SU-DHL-6 (cell line): ENCODE data around the gene SIL1.

Experiments used
- H2AFZ ChIP-seq: fragments of 200-600 bp; sonication (generic); 2 replicates; pipeline ENCODE4 v1.6.1; 2014; ENCODE audit warnings: low read depth, mild to moderate bottlenecking, moderate library complexity, mixed read lengths, antibody characterized with exemption, low read length; ENCODE audit not compliant: severe bottlenecking
- H3F3A ChIP-seq: fragments of 200-600 bp; shearing (Covaris generic); 2 replicates; pipeline ENCODE4 v1.6.0; 2016; ENCODE audit warnings: antibody characterized with exemption, mild to moderate bottlenecking; ENCODE audit not compliant: insufficient read depth
- H3K27ac ChIP-seq: fragments of 200-600 bp; sonication (generic); 2 replicates; pipeline ENCODE4 v1.5.1; 2016; ENCODE audit warnings: low read depth, mild to moderate bottlenecking, low read length, moderate library complexity, mixed read lengths
- H3K27me3 ChIP-seq: fragments of 200-600 bp; sonication (generic), shearing (Covaris generic); 2 replicates; pipeline ENCODE4 v1.6.0; 2014; ENCODE audit warnings: mild to moderate bottlenecking, low read length
- H3K36me3 ChIP-seq: fragments of 200-600 bp; sonication (generic); 2 replicates; pipeline ENCODE4 v1.6.1; 2014; ENCODE audit warnings: mild to moderate bottlenecking, low read length, mixed read lengths
- H3K4me2 ChIP-seq: fragments of 300-600, 200-600 bp; shearing (Covaris generic), sonication (generic); 2 replicates; pipeline ENCODE4 v1.6.0; 2014; ENCODE audit warnings: low read length, low read depth, mild to moderate bottlenecking; ENCODE audit not compliant: poor library complexity, severe bottlenecking
- H3K4me3 ChIP-seq: fragments of 200-600 bp; sonication (generic); 2 replicates; pipeline ENCODE4 v1.5.1; 2014; ENCODE audit warnings: antibody characterized with exemption, low read length, mild to moderate bottlenecking, mixed read lengths; ENCODE audit not compliant: insufficient read depth, poor library complexity, severe bottlenecking
- H3K79me2 ChIP-seq: fragments of 200-600 bp; sonication (generic); 2 replicates; pipeline ENCODE4 v1.6.1; 2014; ENCODE audit warnings: mild to moderate bottlenecking, low read length, moderate library complexity; ENCODE audit not compliant: insufficient read depth
- H3K9ac ChIP-seq: fragments of 200-600 bp; sonication (generic); 2 replicates; pipeline ENCODE4 v1.7.0; 2014; ENCODE audit warnings: mild to moderate bottlenecking, low read length
- H3K9me2 ChIP-seq: fragments of 200-600 bp; sonication (generic); replicated peaks from 2 replicates; pipeline ENCODE4 v1.6.1; 2014; ENCODE audit warnings: low read length; ENCODE audit not compliant: insufficient read depth
- H3K9me3 ChIP-seq: fragments of 200-600 bp; sonication (generic); 2 replicates; pipeline ENCODE4 v1.6.1; 2014; ENCODE audit warnings: low read length, mixed read lengths; ENCODE audit not compliant: insufficient read depth
- H4K20me1 ChIP-seq: fragments of 200-600 bp; sonication (generic); 2 replicates; pipeline ENCODE4 v1.6.1; 2014; ENCODE audit warnings: low read depth, mild to moderate bottlenecking, antibody characterized with exemption, low read length, moderate library complexity, mixed read lengths
- EZH2phosphoT487 ChIP-seq: fragments of 200-600 bp; sonication (generic), shearing (Covaris generic); conservative IDR thresholded peaks from 2 replicates; pipeline ENCODE4 v1.6.1; 2018; ENCODE audit warnings: mild to moderate bottlenecking, antibody characterized with exemption, low read length, moderate library complexity, mixed read lengths
- TF ChIP-seq, protein P1 (sequence below): fragments of 200-600 bp; sonication (generic); IDR thresholded peaks from one replicate; pipeline ENCODE4 v1.5.1; 2017; ENCODE audit warnings: antibody characterized with exemption, mild to moderate bottlenecking, low read length, moderate library complexity; ENCODE audit not compliant: insufficient read depth, poor library complexity, severe bottlenecking

SIL1 gene

DNA sequence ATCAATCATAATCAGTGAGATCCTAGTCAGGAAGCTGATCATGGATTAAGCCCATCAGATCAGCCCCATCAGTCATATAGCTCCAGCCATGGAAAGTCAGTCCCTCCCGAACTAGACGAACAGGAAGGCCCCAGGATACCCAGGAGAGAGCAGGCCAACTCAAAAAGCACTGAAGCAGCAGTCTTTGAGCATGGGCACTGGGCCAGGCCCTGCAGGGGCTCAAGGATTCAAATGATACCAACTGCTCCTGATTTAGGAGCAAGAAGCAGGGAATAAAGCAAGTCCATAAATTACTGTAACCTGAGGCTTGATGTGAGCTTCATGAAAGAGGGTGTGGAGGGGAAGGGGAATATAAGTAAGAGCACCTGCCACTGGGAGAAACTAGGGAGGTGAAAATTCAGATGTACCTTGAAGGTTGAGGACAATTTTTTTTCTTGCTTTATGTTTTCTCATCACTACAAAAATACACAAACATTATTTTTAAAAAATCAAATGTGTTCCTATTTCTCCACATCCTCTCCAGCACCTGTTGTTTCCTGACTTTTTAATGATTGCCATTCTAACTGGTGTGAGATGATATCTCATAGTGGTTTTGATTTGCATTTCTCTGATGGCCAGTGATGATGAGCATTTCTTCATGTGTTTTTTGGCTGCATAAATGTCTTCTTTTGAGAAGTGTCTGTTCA, 115.2 kb downstream of the SIL1 start:
- Histone ChIP-seq H3K36me3 (no peaks in the 10 kb centered on the region), H2AFZ (no peak overlapping the region), H3K79me2 (no peaks in the 10 kb centered on the region), H3K9ac (no peak overlapping the region), H3K9me2 (no peaks in the 10 kb centered on the region), H3K4me3 (no peak overlapping the region), H3K9me3 (no peaks in the 10 kb centered on the region), H3K27me3 (no peaks in the 10 kb centered on the region), H3K4me2 (no peak overlapping the region), H3K27ac (no peak overlapping the region), H3F3A (no peaks in the 10 kb centered on the region), H4K20me1 (no peaks in the 10 kb centered on the region)
- TF ChIP-seq, protein P1, sequence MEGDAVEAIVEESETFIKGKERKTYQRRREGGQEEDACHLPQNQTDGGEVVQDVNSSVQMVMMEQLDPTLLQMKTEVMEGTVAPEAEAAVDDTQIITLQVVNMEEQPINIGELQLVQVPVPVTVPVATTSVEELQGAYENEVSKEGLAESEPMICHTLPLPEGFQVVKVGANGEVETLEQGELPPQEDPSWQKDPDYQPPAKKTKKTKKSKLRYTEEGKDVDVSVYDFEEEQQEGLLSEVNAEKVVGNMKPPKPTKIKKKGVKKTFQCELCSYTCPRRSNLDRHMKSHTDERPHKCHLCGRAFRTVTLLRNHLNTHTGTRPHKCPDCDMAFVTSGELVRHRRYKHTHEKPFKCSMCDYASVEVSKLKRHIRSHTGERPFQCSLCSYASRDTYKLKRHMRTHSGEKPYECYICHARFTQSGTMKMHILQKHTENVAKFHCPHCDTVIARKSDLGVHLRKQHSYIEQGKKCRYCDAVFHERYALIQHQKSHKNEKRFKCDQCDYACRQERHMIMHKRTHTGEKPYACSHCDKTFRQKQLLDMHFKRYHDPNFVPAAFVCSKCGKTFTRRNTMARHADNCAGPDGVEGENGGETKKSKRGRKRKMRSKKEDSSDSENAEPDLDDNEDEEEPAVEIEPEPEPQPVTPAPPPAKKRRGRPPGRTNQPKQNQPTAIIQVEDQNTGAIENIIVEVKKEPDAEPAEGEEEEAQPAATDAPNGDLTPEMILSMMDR: no peak
- no peak for TF ChIP-seq EZH2phosphoT487

DNA sequence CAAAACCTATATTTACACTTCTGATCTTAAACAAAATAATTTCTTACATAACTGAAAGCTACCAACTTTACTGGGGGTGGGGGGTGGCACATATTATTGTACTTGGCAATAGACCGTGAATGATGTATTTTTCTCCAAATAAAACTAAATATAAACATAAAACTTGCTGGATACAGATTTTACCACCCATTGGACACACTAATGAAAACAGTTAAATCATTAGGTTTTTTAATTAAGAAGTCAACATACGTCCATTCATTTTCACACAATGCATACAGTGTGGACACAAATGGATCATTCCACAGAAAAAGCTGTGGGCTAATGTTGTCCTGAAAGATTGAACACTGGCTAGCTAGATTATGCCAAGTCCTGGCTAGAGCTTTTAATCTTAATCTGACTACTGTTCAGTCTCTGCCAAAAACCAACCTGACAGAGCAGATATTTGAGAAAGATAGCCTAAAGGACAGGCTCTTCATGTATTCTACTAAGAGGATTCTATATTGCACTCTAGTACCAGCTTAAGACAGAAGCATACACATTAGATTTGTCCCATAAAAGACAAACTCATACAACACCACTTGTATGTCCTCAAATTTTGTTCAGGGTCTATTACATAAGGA, 118.1 kb downstream of the SIL1 start:
- Histone ChIP-seq H3K9ac (no peak overlapping the region), H3K9me3 (no peaks in the 10 kb centered on the region), H3K4me3 (no peak overlapping the region), H3K27me3 (no peaks in the 10 kb centered on the region), H3K36me3 (no peaks in the 10 kb centered on the region), H3K79me2 (no peaks in the 10 kb centered on the region), H3K9me2 (no peaks in the 10 kb centered on the region), H2AFZ (no peak overlapping the region), H3K4me2 (no peak overlapping the region), H3F3A (no peaks in the 10 kb centered on the region), H3K27ac (no peak overlapping the region), H4K20me1 (no peaks in the 10 kb centered on the region)
- TF ChIP-seq, protein P1: no peak
- TF ChIP-seq EZH2phosphoT487: no peak

DNA sequence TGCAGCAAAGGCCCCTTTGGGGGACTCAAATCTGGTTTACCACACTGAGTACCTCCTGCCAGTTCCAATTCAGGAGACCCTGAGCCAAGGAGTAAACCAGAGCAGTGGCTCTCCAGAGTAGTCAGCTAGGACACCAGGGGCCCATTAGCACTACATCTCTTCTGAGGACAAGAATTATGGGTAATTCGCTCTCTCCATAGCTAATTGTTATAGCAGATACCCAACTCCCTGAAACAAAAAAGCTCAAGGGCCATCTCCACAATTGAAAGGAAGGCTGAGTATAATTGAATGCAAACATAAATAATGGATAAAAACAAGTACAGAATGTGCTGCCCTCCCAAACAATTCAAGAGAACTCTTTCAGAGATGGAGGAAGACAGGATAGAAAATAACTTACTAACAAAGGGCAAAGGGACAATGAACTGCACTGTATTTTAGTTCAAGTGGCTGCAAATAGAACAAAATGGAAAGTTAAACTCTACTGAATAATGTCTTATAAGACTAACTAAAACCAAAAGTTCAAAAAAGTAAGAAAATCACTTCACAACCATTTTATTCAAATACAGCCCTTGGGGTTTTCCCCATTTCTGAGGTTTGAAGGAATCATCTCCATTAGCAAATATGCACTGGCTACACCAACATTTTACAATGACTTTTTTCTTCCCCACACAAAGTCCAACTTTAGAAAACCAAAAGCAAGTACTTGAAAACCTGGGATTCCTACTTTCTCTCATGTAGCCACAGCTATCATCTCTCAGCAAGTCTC, 118.8 kb downstream of the SIL1 start:
- H4K20me1 ChIP-seq: no peaks in the 10 kb centered on the region
- H3K79me2 ChIP-seq: no peaks in the 10 kb centered on the region
- H3K4me2 ChIP-seq: no peak overlapping the region
- H3K36me3 ChIP-seq: no peaks in the 10 kb centered on the region
- TF ChIP-seq, protein P1: no peak
- no peak for TF ChIP-seq EZH2phosphoT487
- no peak overlapping the region for H3K27ac ChIP-seq
- H3K4me3 ChIP-seq: no peak overlapping the region
- H3K27me3 ChIP-seq: no peaks in the 10 kb centered on the region
- H3F3A ChIP-seq: no peaks in the 10 kb centered on the region
- H2AFZ ChIP-seq: no peak overlapping the region
- no peaks in the 10 kb centered on the region for H3K9me3 ChIP-seq
- no peak overlapping the region for H3K9ac ChIP-seq
- H3K9me2 ChIP-seq: no peaks in the 10 kb centered on the region
